H1 (cell line): ENCODE data around the gene TSPOAP1.

Experiments
- CTCF ChIP-seq, 3 experiments: IDR thresholded peaks; 1 replicate in 2 of 3; 2 replicates in 1 of 3; pipeline versions ENCODE4 v1.5.1 to v1.6.1; 2011; ENCODE audit warnings: low read length in 3 of 3, mild to moderate bottlenecking in 3 of 3, inconsistent platforms in 2 of 3, low read depth in 1 of 3, moderate library complexity in 1 of 3; ENCODE audit not compliant: insufficient read depth in 1 of 3; ENCODE audit errors: control extremely low read depth in 1 of 3
- MAX ChIP-seq: IDR thresholded peaks from 2 replicates; pipeline ENCODE4 v1.6.1; 2012; ENCODE audit warnings: inconsistent platforms
- POLR2A ChIP-seq, 2 experiments: IDR thresholded peaks; 1 replicate in 1 of 2; 2 replicates in 1 of 2; pipeline ENCODE4 v1.6.1; 2011; ENCODE audit warnings: low read depth in 2 of 2, low read length in 2 of 2, mild to moderate bottlenecking in 2 of 2; ENCODE audit errors: control extremely low read depth in 1 of 2
- SIN3A ChIP-seq, 2 experiments: IDR thresholded peaks in 1 of 2; conservative IDR thresholded peaks in 1 of 2; 2 replicates each; pipeline ENCODE4 v1.6.1; 2011 to 2012; ENCODE audit warnings: low read length in 2 of 2, improper control_type of control experiment in 1 of 2, low read depth in 1 of 2, mild to moderate bottlenecking in 1 of 2

GRCh38 chr17:58377661-58378060, 49.1 kb upstream of the TSPOAP1 start:
- TF ChIP-seq CTCF (IDR thresholded peaks at IDR 0.05; ENCODE audit: control extremely low read depth in 1 of 3, insufficient read depth in 1 of 3, low read depth in 1 of 3, low read length in 3 of 3): no peak
- no peak for TF ChIP-seq MAX
- TF ChIP-seq POLR2A (IDR thresholded peaks at IDR 0.05; ENCODE audit: control extremely low read depth in 1 of 2, low read depth in 2 of 2, low read length in 2 of 2): no peak
- TF ChIP-seq SIN3A (conservative IDR thresholded peaks at IDR 0.05 in 1 of 2, IDR thresholded peaks at IDR 0.05 in 1 of 2; ENCODE audit: low read depth in 1 of 2, low read length in 2 of 2): no peak
